HG03039 (cell line): ENCODE data around the gene BNIPL.

Source experiments
- ATAC-seq: cut with Tn5 transposase; IDR thresholded peaks from one replicate; pipeline ENCODE4 v1.9.1; 2021; ENCODE audit warnings: mild to moderate bottlenecking, moderate library complexity; ENCODE audit not compliant: unreplicated experiment

BNIPL gene

DNA sequence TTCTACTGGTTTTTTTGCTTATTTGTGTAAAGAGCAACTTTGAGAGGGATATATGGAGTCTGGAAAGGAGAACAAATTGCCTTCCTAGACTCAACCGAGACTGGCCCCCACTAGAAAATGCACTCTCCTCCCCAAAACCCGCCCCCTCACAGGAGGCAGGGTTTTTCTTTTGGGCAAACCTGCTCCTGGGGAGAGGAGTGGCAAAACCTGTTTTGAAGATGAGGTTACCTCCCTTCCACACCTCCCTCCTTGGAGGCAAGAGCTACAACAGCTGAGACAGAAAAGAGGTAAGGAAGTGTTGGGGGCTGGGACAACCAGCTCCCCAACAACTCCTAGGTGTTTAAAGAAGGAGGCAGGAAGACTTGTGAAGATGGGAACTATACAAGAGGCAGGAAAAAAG lies at the start of gene BNIPL:
TSS of gene BNIPL (plus strand) at position 231 of the 400 bp plus-strand sequence. CDS start at position 371, 140 bp downstream.
- ATAC-seq = no peak

DNA sequence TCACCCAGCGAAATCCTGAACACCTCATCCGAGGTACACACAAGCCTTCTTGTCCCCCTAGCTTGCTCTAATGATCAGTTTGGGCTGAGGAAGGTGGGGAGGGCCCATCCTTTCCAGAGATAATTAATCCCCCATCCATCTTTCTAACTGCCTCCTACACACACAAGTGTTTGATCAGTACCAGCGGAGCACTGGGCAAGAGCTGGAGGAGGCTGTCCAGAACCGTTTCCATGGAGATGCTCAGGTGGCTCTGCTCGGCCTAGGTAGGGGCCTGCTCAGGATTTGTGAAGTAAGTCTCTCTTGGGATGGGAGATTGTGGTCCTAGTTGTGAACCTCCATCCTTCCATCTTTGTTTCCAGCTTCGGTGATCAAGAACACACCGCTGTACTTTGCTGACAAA lies 48.5 kb upstream of the BNIPL start:
- ATAC-seq = no peak

DNA sequence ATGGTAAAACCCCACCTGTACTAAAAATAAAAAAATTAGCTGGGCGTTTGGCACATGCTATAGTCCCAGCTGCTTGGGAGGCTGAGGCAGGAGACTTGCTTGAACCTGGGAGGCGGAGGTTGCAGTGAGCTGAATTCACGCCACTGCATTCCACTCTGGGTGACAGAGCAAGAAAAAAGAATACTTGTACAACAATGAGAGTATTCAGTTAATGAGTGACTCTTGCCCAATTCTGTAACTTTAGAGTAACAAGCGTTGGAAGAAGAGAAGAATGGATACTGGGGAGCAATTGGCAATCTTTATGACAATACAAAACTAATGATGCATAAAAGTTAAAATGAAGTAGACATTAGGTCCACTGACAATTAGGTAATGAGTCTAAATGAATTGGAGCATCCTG lies 43.8 kb upstream of the BNIPL start:
- ATAC-seq = no peak

- ATAC-seq = no peak
Observed at GRCh38 chr1:150994248-150994647, 42.1 kb upstream of the BNIPL start.

DNA sequence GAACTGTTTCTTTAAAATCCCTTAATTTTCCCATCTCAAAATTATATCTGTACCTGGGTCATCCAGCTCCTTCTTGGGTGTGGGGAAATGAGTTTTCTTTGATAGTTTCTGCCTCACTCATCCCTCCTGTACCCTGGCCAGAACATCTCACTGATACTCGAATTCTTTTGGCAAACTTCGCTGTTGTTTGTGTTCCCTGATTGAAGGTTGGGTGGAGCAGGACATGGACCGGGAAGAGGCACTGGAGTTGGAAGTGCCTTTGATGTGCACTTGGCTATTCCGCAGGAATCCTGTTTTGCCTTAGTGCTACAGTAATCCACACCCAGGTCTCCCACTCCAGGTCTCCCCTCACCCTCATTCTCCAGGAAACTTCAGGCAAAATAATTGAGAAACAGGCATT lies 40.9 kb upstream of the BNIPL start:
- no peak for ATAC-seq

DNA sequence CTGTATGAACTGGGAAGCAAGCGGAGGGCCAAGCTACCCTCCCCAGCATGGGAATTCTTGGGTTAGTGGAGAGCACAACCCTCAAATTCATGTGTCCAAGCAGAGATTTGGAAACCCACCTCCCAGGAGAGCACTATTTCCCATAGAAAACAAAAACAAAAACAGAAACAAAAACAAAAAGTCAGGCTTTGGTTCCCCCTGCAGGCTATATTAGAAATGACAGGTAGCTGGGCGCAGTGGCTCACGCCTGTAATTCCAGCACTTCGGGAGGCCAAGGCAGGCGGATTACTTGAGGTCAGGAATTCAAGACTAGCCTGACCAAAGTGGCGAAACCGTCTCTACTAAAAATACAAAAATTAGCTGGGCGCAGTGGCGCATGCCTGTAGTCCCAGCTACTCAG lies 40.5 kb upstream of the BNIPL start:
- no peak for ATAC-seq

GRCh38 chr1:150997126-150997872 lies 39.1 kb upstream of the BNIPL start:
- no peak for ATAC-seq

GRCh38 chr1:150997949-150998348 lies 38.4 kb upstream of the BNIPL start:
- no peak for ATAC-seq

DNA sequence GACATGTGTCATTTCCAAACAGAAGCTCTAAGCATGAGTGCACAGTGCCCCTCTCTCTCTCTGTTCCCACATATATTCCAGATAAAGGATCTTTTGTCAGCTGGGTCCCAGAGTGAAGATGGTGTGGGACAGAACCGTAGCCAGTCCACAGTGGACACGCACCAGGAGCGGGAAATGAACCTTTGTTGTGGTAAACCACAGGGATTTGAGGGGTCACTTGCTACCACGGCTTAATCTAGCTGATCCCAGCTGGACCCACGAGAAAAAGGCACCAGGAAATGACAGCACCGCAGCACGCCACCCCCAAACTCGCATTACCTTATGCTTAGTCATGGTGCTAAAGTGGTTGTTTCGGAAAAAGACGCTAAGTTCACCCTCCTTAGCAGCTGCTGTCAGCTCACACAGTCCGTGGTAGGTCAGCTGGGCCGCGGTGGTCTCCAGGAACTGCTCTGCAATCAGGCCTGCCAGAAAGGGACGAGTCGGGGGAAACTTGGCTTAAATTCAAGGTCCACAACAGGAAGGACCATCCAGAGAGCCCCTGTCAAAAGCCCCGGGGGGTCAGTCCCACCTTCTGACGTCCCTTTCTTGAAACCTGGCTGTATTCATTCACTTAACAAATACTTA lies 37.2 kb upstream of the BNIPL start:
- ATAC-seq = no peak

DNA sequence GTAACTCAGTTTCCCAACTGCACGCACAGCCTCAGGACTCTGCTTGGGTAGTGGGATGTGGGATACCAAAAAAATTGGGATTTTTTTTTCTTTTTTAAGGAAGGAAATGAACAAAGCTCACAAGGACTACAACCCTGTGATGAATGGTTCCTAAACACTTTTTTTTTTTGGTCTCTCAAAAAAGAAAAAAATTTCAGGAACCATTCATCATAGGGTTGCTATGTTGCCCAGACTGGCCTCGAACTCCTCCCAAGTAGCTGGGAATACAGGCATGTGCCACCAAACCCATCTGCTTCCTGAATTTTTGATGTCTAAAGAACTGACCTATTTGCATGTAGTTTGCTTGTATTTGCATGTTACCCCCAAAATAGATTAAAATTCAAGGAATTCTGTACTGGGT lies 36.5 kb upstream of the BNIPL start:
- no peak for ATAC-seq

GRCh38 chr1:151000408-151000807 lies 36.0 kb upstream of the BNIPL start:
- no peak for ATAC-seq

DNA sequence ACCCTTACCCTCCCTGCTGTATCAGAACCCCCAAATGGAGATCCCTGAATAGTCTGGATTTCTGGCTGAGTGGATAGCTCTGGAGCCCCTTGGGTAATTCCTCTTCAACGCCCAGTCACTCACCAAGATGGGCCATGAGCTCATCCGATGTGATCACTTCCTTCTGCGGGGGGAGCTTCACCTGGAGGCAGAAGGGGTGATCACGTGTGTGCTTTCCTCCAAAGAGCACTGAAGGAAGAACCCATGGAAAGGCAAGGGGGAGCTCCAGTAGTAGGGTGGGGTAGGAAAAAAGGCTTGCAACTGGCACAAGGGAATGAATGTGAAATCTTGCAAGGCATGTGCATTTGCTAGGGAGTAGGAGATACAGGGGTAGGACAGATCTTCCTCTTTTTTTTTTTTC lies 34.8 kb upstream of the BNIPL start:
- ATAC-seq = no peak

DNA sequence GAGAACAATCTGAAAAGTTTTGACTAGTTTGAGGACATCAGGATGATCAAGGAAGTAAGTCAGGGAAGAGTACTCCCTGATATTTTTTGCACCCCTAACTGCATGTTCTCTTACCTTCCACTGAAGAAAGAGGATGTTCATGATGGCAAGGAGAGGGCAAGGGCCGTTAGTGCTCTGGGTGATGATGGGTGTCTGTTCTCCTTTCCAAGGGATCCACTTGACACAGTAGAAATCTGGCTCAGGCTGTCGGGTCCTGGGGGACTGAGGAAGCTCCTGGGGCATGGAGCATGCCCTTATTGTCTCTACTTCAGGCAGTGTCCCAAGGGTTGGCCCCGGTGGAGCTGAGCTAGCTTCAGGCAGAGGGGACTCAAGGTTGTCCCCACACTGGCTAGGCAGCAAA lies 34.3 kb upstream of the BNIPL start:
- no peak for ATAC-seq

DNA sequence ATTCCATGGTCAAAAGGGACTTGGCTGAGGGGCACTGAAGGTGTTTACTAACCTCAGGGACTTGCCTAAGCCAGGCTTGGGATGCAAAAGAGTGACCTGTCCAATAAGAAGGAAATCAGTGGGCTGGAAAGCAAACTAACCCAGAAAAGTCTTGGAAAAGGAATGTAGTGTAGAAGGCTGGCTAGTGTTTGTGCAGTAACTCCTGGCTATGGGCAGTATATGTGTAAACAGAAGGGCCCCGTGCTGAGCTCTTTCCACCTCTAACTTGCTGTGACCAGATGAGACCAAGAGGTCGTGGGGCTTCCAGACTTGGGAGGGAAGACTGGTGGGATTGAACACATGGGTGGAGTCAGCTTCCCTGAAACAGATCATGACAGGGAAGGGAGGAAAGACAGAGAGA lies 33.8 kb upstream of the BNIPL start:
- no peak for ATAC-seq

GRCh38 chr1:151003180-151003579 lies 33.2 kb upstream of the BNIPL start:
- ATAC-seq = no peak

GRCh38 chr1:151005729-151006319 lies 30.6 kb upstream of the BNIPL start:
- ATAC-seq = no peak

DNA sequence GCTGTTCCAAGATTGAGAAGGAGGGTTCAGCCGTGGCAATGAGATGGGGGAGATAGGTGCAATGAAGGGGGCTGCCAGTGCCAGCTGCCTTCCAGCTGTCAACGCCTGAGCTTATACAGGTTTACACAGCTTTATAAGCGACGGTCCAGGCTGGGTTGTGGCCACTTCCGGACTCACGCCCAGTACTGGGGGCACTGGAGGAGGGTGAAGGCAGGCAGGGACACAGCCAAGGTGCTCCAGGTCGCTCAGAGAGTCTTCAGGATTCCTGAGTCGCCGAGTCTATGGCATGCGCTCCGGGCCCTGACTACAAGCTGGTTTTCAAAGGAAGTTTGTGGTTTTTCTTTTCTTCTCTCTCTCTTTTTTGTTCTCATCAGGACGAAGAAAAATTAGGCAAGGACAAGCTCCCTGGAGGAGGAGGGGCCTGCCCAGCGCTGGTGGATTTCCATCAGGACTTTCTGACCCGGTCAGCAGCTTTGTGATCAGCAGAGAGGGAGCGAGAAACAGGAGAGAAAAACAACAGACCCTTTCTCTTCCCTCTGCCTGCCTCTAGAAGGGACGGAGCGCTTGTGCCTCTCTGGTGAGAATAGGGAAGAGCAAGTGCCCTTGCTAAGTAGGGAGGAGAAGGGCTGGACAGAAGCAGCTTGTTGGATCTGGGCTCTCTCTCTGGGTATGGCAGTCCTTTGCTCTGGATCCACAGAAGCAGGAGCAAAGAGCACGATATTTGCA lies 29.9 kb upstream of the BNIPL start, which contains the start of gene MINDY1:
TSS of gene MINDY1 (minus strand) at position 576 of the 726 bp plus-strand sequence. CDS start 4,285 bp downstream, outside the sequence.
- ATAC-seq = no peak

DNA sequence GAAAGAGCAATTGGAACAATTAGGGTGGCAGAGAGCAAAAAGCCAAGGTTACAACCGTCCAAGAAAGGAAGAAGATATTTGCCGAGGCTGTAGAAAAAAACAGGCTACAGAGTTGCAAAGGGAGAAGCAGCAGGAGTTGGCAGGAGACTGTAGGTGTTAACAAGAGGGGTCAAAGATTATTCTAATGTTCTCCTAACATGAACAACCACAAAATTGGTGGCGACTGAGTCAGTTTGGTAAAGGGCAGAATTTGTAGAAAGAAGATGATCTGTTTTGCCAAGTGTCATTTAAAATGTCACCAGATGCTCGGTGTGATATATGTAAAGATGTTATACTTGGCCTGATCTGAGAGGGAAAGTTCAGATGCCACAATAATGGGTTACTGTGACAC lies 28.5 kb upstream of the BNIPL start:
- ATAC-seq = no peak

GRCh38 chr1:151008244-151009205 lies 27.9 kb upstream of the BNIPL start, which contains the start of gene PRUNE1:
Gene PRUNE1, plus strand, starts transcription at chr1:151008449. Its CDS starts 184 bp downstream, at chr1:151008633.
- peak; percentile 76 for ATAC-seq

GRCh38 chr1:151009206-151009587 lies 27.2 kb upstream of the BNIPL start:
- ATAC-seq = no peak
